HG03066 (cell line): ENCODE data around the gene CTAGE8.
"Not testable (repeated sequence)": the region's sequence is repeated elsewhere in the genome, so short reads cannot be mapped to it uniquely, and the experiment has no call there.

ENCODE experiments used
- ATAC-seq: cut with Tn5 transposase; IDR thresholded peaks from one replicate; pipeline ENCODE4 v1.9.1; 2021; ENCODE audit warnings: low read depth; ENCODE audit not compliant: unreplicated experiment

The CTAGE8 gene, protein sequence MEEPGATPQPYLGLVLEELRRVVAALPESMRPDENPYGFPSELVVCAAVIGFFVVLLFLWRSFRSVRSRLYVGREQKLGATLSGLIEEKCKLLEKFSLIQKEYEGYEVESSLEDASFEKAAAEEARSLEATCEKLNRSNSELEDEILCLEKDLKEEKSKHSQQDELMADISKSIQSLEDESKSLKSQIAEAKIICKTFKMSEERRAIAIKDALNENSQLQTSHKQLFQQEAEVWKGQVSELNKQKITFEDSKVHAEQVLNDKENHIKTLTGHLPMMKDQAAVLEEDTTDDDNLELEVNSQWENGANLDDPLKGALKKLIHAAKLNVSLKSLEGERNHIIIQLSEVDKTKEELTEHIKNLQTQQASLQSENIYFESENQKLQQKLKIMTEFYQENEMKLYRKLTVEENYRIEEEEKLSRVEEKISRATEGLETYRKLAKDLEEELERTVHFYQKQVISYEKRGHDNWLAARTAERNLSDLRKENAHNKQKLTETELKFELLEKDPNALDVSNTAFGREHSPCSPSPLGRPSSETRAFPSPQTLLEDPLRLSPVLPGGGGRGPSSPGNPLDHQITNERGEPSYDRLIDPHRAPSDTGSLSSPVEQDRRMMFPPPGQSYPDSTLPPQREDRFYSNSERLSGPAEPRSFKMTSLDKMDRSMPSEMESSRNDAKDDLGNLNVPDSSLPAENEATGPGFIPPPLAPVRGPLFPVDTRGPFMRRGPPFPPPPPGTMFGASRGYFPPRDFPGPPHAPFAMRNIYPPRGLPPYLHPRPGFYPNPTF

DNA sequence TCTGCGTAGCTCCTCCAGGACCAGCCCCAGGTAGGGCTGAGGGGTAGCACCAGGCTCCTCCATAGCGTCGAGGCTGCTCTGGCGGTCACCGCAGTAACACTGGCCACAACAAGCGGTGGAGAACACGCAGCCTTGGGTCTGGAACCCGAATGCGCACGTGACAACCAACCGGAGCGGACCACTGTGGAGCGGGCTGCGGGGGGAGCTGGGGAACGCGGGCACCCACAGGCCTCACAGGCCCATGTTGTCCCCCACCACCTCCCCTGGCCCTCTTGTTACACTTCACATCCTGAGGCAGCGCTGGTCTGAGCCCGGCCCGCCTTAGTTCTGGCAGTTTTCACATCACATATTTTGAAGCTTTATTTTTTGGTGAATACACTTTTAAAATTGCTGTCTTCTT, at the start of gene CTAGE8:
TSS of gene CTAGE8 (minus strand) at position 101 of the 400 bp plus-strand sequence. CDS start at position 63, 38 bp downstream.
- ATAC-seq: not testable (repeated sequence)

DNA sequence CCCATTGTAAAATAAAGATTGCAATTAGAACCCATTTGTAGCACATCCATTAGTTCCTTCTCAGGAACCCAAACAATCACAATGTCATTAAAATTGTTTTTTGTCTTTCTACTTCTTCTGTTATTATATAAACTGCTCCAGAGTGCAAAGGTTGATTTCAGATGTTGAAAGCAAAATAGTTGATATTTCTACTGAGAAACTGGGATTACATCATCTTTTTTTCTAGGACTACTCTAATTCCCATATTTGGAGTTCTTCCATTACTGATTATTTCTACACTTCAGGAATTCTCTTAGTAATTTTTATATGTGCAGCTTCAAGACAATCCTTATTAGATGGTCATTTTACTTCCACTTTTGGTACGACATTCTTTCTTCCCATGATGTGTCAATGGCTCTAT, 48.4 kb upstream of the CTAGE8 start:
- not testable (repeated sequence) for ATAC-seq

DNA sequence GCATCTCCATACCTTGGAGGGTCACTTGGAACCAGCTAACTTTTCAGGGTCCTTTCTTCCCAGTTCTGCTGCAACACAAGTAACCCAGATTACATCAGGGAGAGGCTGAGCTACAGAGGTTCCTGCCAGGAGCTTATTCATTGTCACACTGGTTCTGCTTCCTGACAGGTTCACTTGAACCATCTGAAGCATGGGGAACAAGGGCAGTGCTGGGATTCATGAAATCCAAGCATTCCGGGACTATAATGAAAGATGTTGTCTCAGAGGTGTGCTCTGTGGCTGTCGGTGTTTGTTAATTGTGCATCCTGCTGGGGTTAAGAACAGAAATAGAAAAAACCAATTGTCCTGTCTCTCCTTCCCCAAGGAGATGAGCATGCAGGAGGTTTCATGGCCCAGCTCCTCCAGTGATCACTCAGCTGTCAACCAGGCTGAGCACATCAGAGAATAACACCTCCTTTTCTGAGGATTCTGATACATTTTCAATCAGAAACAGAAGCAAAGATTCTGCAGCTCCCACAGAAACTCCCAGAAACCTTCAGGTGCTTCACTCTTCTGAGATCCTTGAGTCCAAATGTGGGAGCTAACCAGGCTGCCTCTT, 42.9 kb upstream of the CTAGE8 start, which contains the start of gene OR2A1:
TSS of gene OR2A1 (plus strand) at position 548 of the 598 bp plus-strand sequence. CDS start 5,706 bp downstream, outside the sequence.
- not testable (repeated sequence) for ATAC-seq

DNA sequence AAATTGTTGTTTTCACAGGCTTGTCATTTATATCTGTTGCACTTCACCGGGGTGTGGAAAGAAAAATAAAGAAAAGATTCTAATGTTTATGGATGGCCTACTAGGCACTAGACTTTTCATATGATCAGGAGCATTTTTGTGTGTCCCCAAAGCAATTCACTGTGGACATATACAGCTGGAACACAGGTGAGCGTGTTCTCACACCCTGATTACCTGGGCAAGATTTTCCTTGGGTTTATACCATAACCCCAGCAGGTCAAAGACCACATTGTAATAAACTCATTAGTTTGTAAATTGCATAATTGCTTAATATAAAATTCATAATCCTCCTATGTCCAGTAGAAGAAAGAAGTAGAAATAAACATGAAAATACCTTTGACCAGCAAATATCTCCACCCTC, 42.1 kb upstream of the CTAGE8 start:
- ATAC-seq: not testable (repeated sequence)

DNA sequence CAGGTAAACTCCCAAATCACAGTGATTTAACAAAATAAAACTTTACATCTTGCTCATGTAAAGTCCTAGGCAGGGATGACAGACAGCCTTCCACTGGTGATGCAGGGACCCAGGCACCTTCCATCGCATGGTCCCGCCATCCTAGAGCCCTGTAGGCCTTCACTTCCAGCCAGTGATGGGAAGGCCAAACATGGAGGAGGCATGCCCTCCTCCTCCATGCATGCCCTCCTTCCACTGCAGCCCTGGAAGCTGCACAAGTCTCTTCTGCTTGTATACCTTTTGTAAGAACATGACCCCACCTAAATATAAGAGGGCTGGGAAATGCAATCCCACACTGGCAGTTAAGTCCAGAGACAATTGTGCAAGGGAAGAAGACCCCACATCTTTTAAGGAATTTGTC, 40.6 kb upstream of the CTAGE8 start:
- ATAC-seq: not testable (repeated sequence)

DNA sequence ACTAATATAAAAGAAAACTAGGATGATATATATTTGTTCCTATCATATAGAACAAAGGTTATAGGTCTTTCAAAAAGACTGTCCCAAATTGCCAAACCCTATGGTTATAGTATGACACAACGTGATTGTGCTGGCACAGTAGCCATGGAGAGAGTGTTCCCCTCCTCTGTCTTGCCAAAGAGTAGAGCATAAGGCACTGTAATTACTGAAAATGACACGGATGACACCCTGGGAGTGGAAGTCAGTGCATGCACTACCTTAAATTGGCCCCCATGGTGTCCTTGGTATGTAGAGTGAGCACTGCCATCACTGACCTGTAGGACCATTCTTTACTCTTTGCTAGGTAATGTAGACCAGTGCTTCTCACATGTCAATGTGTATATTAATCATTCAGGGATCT, 36.1 kb upstream of the CTAGE8 start:
- not testable (repeated sequence) for ATAC-seq

DNA sequence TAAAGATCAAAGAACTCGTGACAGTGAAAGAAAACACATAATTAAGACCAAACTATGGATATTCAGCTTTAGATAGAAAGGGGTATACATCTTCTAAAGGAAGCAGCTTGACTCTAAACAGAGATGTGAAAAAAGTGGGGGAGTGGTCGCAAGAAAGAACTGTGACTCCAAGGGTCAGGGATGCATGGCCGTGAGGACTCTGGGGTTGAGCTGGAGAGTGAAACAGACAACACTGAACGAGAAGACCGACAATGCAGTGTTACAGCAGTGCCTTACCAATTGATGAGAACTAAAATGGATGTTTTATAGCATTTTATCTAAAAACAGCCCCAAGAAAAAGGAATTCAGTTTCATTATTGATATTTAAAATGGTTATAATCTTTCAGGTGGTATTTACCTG, 34.5 kb upstream of the CTAGE8 start:
- not testable (repeated sequence) for ATAC-seq

DNA sequence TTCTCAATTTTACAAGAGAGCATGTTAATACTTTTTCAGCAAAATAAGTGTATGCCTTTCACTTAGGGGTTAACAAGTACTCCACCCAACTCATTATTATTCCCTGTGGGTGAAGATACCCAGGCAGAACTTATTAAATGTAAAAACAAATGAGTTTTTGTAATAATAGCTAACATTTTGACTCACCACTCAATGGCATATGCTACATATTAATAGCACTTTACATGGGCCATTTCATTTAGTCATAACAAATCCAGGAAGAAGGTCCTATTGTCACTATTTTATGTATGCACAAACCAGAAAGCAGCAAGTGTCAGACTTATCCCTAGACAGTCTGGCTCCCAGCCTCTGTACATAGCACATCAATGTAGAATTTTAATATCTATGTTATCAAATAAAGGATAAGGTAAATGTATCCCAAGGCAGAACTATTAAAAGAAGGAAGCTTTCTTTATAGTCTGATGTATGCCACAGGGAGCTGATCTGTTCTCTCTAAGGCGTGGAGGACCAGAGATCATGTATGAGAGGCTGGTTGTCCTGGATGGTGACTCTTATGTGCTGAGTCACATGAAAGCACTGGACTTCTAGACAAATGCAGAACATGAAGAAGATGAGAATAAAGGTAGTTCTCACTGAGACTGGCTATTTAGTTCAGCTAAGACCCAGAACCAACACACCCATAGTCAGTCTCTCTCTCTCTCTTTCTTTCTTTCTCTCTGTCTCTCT, 33.7 kb upstream of the CTAGE8 start:
- not testable (repeated sequence) for ATAC-seq

DNA sequence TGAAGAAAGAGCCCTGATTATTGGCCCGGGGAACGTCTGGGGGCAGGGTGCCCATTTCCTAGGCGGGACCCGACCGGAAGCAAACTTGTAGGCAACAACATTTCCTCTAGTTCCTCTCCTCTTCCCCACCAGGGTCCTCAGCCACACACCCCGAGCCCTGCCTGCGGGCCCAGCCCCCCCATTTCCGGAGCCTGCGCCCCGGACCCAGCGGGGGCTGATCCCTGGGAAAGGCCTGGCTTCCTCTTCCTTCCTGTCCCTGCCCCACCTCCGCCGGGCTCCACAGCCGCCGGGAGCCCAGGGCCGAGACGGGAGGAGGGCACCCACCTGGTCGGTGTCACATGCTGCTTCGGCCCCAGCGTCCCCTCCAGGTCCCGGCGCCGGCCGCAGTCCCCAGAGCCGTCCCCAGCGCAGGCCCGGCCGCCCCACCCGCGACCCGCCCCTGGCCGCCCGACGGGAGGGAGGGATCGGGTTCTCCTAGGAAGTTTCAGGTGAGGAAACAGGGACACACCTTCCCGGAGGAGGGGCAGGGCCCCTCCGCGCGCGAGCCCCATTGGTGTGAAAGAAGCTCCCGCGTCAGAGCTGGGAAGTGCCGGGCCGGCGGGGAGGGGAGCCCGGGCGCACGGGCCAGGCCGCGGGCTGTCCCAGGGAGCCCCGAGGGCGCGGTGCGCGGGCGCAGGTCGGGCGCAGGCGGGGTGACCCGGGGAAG, 24.9 kb upstream of the CTAGE8 start:
- ATAC-seq: peak; percentile 67

DNA sequence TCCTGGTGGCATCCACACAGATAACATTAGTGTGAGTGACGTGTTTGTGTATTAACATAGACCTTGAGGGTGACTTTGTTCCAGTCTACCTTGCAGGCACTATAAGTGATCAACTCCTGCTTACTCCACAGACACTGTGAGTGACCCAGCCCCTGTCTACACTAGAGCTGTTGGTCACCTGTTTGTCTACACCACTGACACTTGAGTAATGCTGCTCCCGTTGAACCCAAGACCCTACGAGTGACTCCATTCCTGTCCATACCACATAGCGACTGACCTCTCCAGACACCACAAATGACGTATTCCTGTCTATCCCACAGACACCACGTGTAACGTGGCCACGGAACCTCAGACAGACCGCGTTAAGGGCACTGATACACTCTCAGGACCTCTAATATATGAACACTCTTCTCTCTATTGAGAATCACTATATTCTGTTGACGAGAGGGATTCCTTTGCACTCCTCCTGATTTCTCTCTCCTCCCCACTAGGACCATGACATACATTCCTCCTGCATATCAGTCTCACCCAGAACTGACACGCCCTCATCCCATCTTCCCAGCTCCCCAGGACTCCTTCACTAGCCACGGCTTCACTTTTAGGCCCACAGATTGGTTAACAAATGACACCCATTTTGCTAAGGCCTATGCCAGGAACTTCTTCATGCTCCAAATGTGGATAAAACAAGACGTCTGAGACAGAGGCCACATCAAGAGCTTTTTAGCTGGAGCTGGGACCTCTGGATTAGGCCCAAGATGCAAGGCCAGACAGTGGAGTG, 23.5 kb upstream of the CTAGE8 start:
- not testable (repeated sequence) for ATAC-seq

DNA sequence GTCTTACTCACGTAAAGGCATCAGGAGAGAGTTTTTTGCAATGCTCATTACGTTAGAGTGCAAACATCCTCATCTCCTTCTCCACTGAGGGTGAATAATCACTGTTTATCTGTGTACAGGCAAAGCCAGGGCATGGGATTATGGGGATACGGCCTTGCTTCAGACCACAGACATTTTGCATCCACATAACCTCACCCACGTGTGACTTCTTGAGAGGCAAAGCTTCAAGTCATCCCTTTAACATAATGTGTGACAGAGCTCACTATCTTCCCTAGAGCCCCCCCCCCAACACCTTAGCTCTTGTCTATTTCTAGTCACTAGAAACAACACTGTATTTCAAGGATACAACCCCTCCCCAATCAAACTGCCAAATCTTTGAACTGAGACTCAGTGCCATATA, 22.5 kb upstream of the CTAGE8 start:
- not testable (repeated sequence) for ATAC-seq

DNA sequence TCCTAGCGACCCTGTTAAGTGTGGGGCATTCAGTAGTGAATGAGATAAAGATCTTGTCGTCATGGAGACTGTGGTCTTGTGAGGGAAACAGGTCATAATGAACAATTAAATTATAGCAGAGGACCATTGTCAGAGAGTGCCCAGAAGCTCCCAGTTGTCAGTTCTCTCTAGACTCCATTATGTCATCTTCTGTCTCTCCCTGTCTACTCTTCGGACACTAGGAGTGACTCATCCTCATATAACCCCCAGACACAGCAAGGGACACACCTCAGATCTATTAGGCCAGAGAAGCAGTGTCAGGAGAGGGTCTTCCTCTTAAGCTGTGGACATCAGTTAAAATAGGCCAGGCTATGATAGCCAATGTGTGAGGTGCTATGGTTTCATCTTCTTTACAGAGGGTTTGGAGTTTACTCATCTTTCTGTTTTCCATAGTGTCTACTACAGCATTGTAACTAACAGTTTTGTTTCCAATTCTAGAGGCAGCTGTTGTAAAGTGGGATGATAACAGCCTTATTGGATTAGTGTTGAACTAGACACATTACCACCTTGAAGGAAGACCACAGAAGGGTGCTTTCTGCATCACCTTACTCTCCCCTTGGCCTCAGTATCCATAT, 18.2 kb upstream of the CTAGE8 start:
- ATAC-seq: not testable (repeated sequence)

DNA sequence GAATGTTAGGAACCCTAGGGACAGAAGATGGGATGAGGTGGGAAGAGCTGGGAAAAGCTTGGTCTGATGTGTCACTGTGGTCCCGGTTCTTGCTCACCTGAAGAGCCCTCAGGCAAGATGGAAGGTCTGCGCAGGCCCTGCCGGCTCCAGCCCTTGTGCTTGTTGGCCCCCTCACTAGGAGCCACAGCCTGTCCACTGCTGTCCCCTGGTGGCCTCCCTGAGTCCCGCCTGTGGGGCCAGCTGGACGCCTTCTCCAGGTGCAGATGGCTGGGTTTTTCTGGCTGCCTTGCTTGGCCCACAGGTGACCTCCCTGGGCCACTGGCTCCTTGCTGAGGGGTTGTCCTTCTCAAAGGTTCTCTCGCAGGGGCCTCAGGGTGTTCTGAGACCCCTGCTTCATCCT, 14.6 kb upstream of the CTAGE8 start:
- ATAC-seq: not testable (repeated sequence)

DNA sequence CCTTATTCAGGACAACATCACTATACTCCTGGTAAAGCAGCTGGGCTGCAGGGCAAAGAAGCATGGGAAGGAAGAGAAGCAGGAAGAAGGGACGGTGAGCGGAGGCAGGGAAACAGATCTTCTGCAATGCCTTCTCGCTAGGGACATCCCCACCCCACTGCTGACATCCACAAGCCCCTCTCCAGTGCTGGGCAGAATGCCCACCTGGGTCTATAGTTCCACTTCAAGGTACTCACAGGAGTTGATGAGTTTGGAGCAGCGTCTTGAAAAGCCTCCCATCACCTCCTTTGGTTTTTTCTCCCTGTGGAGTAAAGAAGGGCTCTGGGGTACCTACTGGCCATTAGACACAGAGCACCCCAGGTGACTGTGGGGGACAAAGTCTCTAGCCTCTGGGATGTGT, 13.4 kb upstream of the CTAGE8 start:
- ATAC-seq: not testable (repeated sequence)

DNA sequence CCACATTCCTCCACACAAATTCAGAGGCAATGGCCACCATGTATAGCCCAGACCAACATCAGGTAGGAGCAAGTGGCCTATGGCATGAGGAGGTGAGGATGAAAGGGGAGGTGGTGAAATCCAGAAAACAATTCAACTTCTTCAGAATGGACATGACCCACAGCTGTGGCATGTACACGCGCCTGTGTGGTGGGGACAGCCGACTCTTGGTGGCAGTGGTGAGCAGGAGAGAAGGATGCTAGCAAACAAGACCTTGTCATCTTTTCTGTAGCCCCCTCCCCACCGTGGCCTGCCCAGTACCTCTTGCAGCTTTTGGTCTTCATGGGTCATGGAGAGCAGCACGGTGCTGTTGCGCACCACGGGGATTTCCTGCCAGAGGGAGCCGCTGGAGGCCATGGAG, 12.9 kb upstream of the CTAGE8 start:
- not testable (repeated sequence) for ATAC-seq

DNA sequence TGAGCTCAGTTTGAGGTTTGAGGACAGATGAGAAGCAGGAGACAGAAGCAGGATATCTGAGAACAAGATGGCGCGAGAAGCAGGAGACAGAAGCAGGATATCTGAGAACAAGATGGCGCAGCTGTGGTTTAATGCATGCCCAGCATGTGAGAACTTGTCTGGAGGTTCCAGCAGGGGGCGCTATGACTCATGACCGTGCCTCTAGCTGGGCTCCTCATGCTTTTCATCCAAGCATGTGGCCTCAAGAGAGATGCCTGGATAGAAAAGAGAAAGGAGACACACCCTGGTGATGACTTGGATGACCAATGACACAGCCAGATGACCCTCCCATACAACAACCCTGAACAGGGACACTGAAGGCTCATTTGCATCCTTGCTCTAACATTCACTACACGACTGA, 10.9 kb upstream of the CTAGE8 start:
- not testable (repeated sequence) for ATAC-seq

DNA sequence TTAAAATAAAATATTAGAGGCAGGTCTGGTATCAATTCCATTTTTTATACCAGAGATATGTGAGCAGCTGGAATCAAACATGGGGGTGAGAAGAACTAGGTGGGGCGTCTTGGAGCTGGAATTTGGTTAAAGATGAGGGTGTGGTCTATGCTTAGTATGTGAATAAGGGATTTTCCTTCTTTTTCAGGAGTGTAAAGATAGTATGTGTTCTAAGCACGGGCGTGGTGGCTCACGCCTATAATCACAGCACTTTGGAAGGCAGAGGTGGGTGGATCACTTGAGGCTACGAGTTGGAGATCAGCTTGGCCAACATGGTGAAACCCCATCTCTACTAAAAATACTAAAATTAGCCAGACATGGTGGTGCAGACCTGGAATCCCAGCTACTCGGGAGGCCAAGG, 6.2 kb upstream of the CTAGE8 start:
- ATAC-seq: not testable (repeated sequence)

DNA sequence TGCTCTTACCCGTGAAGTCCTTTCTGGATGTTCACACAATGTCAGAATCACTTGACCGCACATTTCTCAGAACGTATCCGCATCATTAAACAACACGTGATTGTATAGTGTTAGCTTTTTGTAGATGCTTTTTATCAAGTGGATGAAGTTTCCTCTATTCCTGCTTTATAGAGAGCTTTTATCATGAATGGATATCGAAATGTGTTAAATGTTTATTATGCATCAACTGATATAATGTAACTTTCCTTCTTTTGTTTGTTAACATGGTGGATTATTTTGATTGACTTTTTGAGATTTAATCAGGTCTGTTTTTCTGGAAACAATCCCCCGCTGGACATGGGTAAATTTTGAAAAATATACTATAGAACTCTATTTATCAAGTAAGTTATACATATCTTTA, 4.4 kb downstream of the CTAGE8 start, which contains the start of gene OR2A7:
TSS of gene OR2A7 (minus strand) at position 101 of the 400 bp plus-strand sequence. CDS start 5,164 bp downstream, outside the sequence.
- ATAC-seq: not testable (repeated sequence)
